ENCODE measurements around the gene TLCD3B.

The TLCD3B gene

GRCh38 chr16:30004811-30005242 lies 26.2 kb downstream of the TLCD3B start:
- DNase-seq (ENCODE audit: low read depth) = no peak

GRCh38 chr16:30004424-30004776 lies 26.7 kb downstream of the TLCD3B start:
- no peak for DNase-seq (ENCODE audit: low read depth)

DNA sequence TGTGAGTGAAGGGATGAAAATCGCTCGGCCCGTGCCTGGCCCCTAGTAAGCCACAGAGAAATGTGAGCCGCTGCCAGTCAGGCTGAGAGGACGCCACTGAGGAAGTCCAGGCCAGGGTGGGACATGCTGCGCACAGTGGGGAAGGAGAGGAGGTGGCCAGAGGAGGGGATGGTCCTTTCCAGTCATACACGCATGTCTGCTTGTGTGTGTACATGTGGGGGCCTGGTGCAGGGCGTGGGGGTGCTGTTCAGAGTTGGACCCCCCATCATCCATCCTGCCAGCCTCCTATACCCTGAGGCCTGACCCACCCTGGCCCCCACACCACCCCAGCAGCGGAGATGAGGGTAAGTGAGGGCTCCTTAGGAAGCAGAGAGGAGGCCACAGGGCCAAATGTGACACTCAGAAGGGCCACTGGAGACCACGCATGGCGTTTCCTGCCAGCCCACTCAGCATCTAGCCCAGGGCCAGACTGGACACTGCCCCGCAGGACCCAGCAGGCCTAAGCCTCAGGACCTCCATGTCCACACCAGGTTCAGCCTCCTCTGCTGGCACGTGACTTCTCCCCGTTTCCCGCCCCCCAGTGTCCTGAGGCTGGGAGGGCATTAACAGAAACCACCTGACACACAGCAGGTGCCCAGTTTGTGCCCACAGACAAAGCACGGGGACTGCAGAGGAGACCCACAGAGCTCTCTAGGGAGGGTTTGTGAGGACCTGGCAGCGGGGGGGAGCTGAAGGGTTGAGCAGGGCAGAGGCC lies 27.2 kb downstream of the TLCD3B start:
- no peak for DNase-seq (ENCODE audit: low read depth)

DNA sequence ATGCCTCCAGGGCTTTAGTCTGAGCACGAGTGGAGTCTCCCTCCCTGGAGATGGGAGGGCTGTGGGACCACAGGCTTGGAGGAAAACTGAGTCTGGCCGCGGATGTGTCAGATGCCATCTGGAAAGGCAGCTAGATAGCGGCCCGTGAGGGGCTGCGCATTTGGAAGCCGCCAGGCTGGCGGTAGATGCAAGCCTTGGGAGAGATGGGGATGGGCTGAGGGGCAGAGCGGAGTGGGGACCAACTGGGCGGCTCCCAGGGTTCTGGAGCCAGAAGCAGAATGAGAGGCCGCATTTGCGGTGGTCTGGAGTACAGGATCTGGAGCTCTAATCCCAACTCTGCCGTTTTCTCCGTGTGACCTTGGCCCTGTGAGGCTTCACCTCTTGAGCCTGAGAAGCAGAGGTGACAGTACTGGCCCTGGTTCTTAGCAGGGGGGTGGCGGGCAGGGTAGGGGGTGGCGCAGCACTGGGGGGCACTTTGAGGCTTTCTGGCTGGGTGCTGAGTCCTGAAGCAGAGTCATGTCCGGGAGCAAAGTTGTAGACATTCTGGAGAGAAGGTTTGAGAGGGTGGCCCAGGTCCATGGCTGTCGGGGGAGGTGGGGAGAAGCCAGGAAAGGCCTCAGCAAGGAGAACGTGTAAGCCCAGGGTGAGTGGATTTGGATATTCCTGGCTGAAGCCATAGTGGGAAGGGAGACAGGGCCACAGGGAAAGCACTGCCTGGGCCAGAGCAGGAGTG lies 28.3 kb downstream of the TLCD3B start:
- DNase-seq (ENCODE audit: low read depth) = no peak

- no peak for DNase-seq (ENCODE audit: low read depth)
Measured at GRCh38 chr16:30000735-30001631, 30.1 kb downstream of the TLCD3B start.

GRCh38 chr16:29999605-30000004 lies 31.5 kb downstream of the TLCD3B start:
- no peak for DNase-seq (ENCODE audit: low read depth)

DNA sequence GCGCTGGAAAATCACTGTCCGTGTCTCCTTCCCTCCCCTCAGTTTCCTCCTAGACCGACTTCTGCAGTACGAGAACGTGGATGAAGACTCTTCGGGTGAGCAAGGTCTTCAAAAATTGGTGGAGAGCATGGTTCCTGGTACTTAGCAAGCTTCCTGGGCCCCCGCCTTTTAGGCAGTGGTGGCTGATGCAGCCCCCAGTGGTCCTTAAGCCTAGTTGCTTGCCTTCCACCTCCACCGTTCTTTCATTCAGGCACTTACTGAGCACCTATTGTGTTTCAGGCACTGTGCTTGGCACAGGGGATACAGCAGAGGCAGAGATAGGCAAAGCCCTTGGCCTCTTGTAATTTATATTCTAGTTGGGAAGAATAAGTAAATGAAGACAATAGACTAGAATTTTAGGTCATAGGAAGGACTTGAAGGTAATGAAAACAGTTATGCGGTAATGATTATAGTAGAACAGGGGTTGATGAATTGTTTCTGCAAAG lies 34.3 kb downstream of the TLCD3B start:
- DNase-seq (ENCODE audit: low read depth) = no peak

DNA sequence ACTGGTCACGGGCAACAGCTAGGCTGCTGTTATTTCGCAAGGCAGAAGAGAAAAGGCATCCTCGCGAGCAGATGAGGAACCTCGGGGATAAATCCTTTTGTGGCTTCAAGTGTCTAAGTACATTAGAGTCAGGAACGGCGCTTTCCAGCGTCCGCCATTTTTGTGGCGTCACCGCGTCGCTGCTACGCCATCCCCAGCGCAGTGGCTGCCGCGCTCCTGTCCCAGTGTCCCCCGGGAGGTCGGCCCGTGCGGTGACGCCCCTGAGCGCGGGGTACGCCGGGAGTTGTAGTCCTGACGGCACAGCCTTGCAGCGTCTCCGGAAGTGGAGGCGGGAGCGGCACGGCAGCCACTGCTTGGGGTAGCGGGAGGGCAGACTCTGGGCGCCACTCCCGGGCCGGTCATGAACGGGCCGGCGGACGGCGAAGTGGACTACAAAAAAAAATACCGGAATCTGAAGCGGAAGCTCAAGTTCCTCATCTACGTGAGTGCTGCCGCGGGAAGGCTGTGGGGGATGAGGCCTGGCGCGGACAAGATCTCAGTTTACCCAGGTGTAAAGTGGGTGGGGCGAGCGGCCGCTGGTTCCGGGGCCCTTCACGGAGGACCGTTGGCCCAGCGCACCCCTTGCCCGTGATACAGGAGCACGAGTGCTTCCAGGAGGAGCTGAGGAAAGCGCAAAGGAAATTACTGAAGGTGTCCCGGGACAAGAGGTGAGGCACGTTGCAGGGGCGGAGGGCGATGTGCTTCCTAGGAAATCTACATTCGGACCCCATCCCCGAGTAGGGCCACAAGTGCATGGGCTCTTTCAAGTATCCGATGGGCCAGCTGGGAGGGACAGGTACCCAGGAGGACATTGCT lies 34.9 kb downstream of the TLCD3B start, which contains the start of gene INO80E:
Gene INO80E, plus strand, starts transcription at position 331 of the 855 bp plus-strand sequence. Its CDS starts 70 bp downstream, at position 401.
- peak; percentile 61 for DNase-seq (ENCODE audit: low read depth)

DNA sequence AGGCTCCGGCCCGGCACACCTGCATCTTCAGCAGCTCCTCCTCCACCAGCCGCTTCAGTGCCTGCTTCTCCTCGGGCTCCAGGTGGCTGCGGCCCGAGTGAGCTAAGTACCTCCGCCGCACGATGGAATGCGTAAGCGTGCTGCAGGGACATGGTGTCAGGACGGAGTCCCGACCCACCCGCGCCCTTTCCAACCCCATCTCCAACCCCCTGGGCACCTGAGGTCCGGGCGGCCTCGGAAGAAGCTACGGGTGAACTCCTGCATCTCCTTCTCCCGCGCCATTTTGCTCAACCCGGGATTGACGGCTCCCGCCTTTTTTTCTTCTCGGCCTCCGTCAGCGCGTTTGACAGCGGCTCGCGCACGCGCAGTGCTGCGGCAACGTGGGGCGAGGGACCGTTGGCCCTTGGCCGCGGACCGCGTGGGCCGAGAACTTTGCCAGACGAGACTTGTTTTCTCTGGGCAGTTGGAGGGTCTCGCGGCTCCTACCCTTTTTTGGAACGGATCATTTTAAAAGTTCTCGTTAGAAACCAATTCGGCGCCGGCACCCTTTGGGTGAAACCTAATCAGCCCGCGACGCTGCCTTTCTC lies 35.7 kb downstream of the TLCD3B start, which contains the start of gene HIRIP3:
Gene HIRIP3, minus strand, starts transcription at position 294 of the 587 bp plus-strand sequence. Its CDS starts 12 bp downstream, at position 282.
- no peak for DNase-seq (ENCODE audit: low read depth)

DNA sequence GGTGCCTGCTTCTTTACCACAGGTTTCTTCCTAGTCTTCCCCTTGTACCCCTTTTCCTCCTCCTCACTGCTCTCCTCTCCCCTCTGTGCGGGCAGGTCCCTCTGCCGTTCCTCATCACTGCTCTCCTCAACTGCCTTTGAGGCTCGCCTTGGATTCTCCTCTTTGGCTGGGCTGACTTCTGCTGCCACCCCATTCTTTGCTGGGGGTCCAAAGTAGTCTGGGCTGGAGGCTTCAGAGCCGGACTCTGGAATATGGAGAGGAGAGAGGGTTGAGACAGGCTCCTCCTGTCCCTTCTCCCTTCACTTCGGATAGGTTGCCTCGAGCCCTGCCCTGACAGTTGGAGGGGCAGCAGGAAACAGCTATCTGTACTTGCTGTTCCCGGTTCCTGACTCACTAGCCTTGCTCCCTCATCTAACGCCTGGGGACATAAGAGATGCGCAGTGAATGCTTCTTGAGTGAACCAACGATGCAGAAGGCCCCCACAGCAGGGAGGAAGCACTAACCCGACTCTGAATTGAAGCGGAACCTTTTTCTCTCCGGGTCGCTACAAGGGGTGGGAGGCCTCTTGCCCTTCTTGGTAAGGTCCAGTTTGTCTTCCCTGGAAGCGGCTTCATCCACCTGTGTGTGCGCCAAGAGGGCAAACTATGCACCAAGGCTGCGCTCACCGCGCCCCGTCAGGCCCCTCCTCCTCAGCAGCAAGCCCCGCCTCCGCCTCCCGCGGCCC lies 36.3 kb downstream of the TLCD3B start:
- DNase-seq (ENCODE audit: low read depth) = no peak

DNA sequence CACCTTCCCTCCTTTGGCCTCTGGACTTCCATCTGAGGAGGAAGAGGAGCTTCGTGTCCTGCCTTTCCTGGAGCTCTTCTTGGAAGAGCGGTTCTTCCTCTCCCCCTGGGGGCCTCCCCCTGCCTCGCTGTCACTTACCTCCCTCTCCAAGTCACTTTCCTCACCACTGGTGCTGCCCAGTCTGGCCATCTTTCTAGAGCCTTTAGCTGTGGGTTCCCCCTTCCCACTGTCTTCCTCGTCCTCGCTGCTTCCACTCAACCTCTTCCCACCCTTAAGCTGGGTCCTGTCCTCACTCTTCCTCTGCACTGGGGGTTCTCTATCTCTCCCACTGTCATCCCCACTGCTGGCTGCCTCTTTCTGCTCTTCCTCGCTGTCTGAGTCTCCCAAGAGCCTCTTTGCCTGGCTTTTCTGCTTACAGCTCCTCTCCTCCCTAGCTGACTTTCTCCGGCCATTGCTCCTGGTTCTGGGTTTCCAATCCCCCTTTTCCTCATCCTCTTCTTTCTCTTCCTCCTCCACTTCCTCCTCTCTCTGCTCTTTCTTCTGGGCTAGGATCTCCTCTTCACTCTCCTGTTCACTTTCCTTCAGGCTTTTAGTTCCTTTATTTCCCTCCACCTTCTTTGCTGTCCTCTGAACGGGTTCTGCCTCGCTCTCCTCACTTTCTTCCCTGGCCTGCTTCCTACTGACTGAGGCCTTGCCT lies 37.0 kb downstream of the TLCD3B start:
- no peak for DNase-seq (ENCODE audit: low read depth)

DNA sequence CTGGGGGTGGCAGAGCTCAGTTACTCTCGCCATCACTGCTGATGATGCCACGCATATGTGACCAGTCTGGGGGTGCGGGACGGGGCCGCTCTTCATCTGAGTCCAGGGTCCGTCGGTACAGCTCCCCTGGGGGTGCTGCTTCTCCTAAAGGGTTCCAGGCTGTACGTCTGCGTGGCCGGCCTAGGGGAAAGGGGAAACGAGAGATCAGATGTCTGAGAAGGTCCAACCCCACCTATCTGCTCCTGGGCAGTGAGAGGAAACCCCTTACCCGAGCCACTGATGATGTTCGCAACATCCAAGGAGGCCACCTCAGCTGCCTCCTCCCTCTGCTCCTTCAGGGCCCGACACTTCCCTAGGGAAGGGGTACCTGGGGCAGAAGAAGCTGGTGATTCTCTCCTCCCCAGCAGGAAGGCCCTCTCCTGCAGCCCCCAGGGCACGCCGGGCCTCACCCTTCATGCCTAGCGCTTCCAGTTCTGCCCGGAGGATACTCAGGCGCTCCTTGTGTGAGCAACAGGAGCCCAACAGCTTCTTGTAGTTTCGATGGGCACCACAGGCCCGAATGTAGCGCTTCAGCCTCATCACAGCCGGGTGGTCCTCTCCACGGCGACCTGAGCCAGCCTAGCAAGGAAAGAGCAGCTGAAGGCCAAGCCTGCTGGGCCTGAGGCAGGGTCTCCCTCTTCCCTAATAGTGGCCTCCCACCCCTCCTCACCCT lies 37.7 kb downstream of the TLCD3B start:
- DNase-seq (ENCODE audit: low read depth) = no peak

DNA sequence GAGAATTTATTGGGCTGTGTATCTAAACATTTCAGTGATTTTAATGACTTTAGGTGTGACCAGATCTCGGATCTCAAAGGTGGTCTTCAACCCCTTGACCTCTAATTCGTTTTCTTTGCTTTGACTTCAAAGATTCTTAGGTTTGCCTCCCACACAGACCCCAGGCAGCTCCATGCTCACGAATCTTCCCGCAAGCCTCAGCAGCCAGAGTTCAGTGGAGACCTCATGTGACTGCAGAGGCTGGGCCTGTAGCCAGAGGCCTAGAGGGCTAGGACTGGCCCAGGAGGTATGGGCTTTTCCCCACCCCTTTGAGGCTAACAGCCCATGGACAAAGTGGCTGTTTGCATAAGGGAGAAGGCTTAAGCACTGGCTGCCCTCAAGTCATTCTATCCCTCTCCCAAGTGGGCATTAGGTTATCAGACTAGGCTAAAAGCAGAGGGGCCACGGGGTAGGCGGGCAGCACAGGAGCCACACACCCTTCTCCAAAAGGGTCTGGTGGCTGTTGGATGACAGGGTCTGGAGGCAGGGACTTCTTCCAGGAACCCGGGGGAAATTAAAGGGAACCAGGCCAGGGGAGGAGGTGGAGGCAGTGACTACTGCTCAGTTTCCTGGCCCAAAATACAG lies 38.6 kb downstream of the TLCD3B start:
- no peak for DNase-seq (ENCODE audit: low read depth)

DNA sequence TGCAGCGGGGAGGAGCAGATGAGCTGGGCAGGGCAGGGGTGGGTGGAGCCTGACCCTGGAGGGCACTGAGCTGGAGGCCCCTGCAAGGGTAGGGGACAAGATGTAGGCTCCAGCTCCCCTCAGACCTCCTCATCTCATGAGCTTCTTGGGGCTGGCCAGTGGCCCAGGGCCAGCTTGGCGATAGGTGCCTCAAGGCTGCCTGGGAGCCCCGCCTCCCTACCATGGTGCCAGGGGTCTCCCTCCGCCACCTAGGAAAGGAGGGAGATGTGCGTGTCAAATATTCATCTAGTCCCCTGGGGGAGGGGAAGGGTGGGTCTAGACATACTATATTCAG lies 39.5 kb downstream of the TLCD3B start:
- no peak for DNase-seq (ENCODE audit: low read depth)

- DNase-seq (ENCODE audit: low read depth) = no peak
Measured at GRCh38 chr16:29990883-29991570, 40.0 kb downstream of the TLCD3B start.

DNA sequence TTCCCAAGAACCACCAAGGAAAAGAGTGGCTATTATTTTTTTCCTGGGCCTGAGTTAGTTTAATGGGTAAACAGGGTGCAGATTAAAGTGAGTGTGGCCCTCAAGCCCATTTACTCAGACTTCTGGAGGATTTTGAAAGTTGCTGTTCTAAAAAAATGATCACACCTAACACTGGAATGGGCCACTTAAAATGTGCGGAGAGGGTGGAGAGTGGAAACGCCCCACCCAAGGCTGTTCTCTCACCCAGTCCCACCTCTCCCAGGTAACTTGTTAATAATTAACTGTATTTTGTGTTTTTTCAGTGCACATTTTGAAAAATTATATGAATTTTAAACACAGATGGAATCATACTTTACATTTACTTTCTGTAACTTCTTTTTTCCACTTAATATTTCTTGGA lies 41.0 kb downstream of the TLCD3B start:
- no peak for DNase-seq (ENCODE audit: low read depth)

GRCh38 chr16:29989111-29989858 lies 41.8 kb downstream of the TLCD3B start:
- no peak for DNase-seq (ENCODE audit: low read depth)
